Calu3 (cell line): ENCODE data around the gene CD80. TPM values are rescaled to one million over a fixed set of nuclear protein-coding genes. Genes with fewer than 3 reads are reported as not detected.

Source experiments
- total RNA-seq: library from RNA; stranded (reverse); gene quantifications from 2 replicates; pipeline ENCODE4 v1.2.3, GENCODE V29; 2022

Gene CD80
- total RNA-seq, 1 experiment from 2014 or later: not detected

Other genes starting within 250 kb of the CD80 start
- 48.6 and 54.3 TPM in 2 replicates for gene TMEM39A, start 96.0 kb downstream of the CD80 start, total RNA-seq
- 10.3 and 13.3 TPM in 2 replicates for gene POGLUT1, start 90.7 kb downstream of the CD80 start, total RNA-seq
- 82.1 and 84.1 TPM in 2 replicates for gene TIMMDC1, start 61.1 kb downstream of the CD80 start, total RNA-seq
- gene ADPRH, start 19.9 kb upstream of the CD80 start, total RNA-seq: 1.8 and 2.4 TPM in 2 replicates
- gene PLA1A, start 38.3 kb upstream of the CD80 start, total RNA-seq: 0.81 and 0.99 TPM in 2 replicates
- 0.80 and 1.0 TPM in 2 replicates for gene POPDC2, start 101.0 kb upstream of the CD80 start, total RNA-seq
- 48.4 and 51.3 TPM in 2 replicates for gene COX17, start 117.8 kb upstream of the CD80 start, total RNA-seq
- 1.5 and 2.2 TPM in 2 replicates for gene CFAP91, start 143.4 kb upstream of the CD80 start, total RNA-seq
- gene NR1I2, start 222.5 kb upstream of the CD80 start, total RNA-seq: 2.9 and 6.0 TPM in 2 replicates